Mononuclear cell (primary cell): ENCODE data around the gene MPV17L. TPM values are rescaled to one million over a fixed set of nuclear protein-coding genes. Genes with fewer than 3 reads are reported as not detected.
"Not testable (repeated sequence)": the region's sequence is repeated elsewhere in the genome, so short reads cannot be mapped to it uniquely, and the experiment has no call there.

Experiments used
- H3K27me3 ChIP-seq: 2 replicates; pipeline ENCODE4 v1.6.0; 2011; ENCODE audit warnings: low read length, control low read depth; ENCODE audit not compliant: insufficient read depth
- H3K4me1 ChIP-seq: 2 replicates; pipeline ENCODE4 v1.5.1; 2011; ENCODE audit warnings: mild to moderate bottlenecking, low read length, control low read depth; ENCODE audit not compliant: insufficient read depth
- H3K4me3 ChIP-seq: 2 replicates; pipeline ENCODE4 v1.5.1; 2011; ENCODE audit warnings: mild to moderate bottlenecking, low read length, moderate library complexity
- H3K9me3 ChIP-seq: 2 replicates; pipeline ENCODE4 v1.5.1; 2011; ENCODE audit warnings: low read depth, mild to moderate bottlenecking, control low read depth, low read length
- total RNA-seq: library from RNA; depleted of rRNA; stranded (reverse); fragments of >200 nt; gene quantifications from one replicate; pipeline ENCODE4 v1.2.3, GENCODE V29; 2012

The MPV17L gene
- under 0.01 TPM for total RNA-seq

DNA sequence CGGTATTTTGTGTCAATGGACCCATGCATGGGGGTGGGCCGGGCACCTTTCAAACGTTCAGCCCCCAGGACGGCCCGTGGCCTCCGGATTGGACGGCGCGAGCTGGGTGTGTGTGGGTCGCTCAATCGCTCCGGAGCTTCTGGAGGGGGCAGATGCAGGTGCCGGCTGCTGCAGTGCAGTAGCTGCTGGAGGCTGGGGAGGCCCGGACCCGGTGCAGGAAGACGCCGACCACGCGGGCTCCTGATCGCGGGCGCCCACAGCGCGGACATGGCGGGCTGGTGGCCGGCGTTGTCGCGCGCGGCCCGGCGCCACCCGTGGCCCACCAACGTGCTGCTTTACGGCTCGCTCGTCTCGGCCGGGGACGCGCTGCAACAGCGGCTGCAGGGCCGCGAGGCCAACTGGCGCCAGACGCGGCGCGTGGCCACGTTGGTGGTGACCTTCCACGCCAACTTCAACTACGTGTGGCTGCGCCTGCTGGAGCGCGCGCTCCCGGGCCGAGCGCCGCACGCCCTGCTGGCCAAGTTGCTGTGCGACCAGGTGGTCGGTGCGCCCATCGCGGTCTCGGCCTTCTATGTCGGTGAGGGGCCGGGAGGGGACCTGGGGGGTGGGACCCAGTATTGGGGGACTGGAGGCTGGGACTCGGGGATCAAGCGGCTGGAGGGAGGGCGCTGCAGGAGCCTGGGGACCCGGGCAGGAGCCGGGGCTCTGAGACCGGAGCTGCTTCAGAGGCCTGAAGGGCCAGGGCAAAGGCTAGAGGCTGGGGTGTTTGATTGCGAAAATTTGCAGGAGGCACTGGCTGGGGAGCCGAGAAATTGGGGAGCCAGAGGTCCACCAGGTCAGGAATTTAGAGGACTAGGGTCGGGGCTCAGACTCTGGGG lies at the start of gene MPV17L:
Gene MPV17L (plus strand): TSS at position 124 of the 878 bp plus-strand sequence. CDS start 144 bp downstream, at position 268.
- H3K4me3 ChIP-seq, H3K27me3 ChIP-seq, H3K4me1 ChIP-seq, H3K9me3 ChIP-seq: not testable (repeated sequence)

DNA sequence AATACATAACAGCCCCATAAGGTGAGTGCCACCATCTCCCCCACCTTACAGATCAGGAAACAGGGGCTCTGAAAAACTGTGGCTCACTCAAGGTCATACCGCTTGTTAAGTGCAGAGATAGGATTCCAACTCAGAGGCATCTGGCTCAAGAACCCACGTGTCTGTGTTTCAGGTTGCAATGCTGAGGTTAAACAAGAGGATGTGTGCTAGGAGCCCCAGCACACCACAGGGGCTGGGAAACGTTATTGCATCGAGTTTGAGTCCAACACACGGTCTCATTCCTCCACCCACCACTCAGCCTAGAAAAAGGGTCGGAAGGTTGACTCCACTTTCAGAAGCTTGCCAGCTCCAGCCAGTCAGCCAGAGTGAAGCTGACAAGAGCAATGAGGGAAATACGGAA lies 46.8 kb upstream of the MPV17L start:
- H3K9me3 ChIP-seq, H3K4me3 ChIP-seq, H3K4me1 ChIP-seq, H3K27me3 ChIP-seq: not testable (repeated sequence)

DNA sequence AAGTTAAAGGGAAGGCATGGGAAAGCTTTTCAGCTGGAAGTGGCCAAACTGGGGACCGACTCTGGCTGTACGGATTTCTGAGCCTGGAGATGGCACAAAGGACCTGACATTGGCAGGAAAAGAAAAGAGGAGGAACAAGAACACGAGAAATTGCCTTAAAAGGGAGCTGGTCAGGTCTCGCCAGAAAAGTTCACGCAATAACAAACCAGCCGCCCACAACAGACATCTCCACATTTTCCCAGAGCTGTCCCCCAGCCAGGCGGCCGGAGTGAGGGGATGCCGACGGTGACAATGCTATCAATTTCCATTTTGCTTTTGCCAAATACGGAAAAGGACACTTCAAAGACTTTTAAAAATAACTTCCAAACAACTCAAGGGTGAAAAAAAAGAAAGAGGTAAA lies 44.3 kb upstream of the MPV17L start:
- not testable (repeated sequence) for H3K4me1 ChIP-seq, H3K4me3 ChIP-seq, H3K27me3 ChIP-seq, H3K9me3 ChIP-seq

DNA sequence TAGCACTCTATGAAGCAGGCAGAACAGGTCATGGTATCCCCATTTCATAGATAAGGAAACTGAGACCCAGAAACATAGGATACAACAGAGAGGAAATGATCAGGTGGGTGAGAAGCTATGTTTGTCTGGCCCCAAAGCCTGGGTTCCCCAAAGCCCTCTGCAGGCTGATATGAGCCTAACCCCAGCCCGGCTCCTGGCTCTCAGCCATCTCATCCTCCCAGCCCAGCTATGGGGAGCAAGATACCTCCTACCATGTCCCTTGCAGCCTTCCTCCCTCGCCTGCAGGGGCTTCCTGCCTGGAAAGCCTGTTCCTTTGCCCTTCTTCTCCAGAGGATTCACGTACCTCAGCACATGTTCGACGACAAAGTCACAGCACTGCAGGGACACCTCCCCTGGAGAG lies 43.8 kb upstream of the MPV17L start:
- H3K27me3 ChIP-seq, H3K9me3 ChIP-seq, H3K4me1 ChIP-seq, H3K4me3 ChIP-seq: not testable (repeated sequence)

DNA sequence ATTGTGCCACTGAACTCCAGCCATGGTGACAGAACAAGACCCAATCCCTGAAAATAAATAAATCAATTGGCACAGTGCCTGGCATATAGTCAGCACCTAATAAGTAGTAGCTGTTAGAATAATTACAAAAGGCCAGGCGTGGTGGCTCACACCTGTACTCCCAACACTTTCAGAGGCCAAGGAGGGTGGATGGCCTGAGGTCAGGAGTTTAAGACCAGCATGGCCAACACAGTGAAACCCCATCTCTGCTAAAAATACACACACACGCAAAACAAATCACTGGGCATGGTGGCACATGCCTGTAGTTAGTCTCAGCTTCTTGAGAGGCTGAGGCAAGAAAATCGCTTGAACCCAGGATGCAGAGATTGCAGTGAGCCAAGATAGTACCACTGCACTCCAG lies 42.7 kb upstream of the MPV17L start:
- not testable (repeated sequence) for H3K4me3 ChIP-seq, H3K9me3 ChIP-seq, H3K4me1 ChIP-seq, H3K27me3 ChIP-seq

DNA sequence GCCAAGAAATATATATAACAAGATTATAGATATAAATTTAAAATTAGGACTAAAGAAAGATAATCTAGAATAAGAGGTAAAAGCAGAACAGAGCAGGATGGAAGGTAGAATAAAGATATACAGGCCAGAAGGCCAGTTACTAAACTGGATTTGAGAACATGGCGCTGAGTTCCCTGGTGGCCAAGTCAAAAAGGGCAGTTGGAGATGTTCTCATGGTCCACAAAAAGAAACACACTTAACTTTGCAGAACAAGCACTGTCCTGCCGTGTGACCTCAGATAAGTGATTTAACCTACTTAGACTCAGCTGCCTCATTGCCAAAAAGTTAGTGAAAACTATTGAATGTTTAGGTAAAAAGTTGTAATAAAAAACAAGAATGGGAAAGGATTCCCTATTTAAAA lies 40.7 kb upstream of the MPV17L start:
- H3K4me3 ChIP-seq, H3K9me3 ChIP-seq, H3K4me1 ChIP-seq, H3K27me3 ChIP-seq: not testable (repeated sequence)

DNA sequence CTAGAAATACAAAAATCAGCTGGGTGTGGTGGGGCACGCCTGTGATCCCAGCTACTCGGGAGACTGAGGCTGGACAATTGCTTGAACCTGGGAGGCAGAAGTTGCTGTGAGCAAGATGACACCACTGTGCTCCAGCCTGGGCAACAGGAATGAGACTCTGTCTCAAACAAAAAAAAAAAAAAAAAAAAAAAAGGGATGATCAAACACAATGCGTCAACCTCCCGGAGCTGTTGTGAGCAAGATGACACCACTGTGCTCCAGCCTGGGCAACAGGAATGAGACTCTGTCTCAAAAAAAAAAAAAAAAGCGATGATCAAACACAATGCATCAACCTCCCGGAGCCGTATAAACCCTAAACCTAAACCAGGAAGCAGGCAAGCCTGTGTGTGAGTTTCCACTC lies 38.1 kb upstream of the MPV17L start:
- not testable (repeated sequence) for H3K4me1 ChIP-seq

DNA sequence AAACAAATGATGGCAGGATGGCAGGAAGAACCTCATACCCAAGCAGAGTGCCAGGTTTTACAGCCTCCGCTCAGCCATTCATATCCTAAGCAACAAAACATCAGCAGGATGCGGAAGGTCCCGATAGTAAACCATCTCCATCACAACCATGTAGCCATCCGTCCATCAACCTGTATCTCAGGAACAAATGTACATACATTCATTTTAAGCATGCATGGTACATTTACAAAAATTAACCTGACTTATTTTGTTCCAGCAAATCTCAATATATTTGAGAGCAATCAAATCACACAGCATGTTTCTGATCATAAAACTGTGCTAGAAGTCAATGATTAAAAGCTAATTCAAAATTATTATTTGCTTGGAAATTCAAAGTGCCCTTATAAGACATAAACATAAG lies 17.4 kb upstream of the MPV17L start, which contains the start of gene NPIPA5:
Gene NPIPA5 (minus strand): TSS at position 101 of the 400 bp plus-strand sequence. CDS start 0 bp downstream, at position 101.
- H3K4me1 ChIP-seq, H3K27me3 ChIP-seq: not testable (repeated sequence)

More for the DNA sequence above, 38.1 kb upstream of the MPV17L start:
- H3K4me3 ChIP-seq, H3K27me3 ChIP-seq, H3K9me3 ChIP-seq: not testable (repeated sequence)

DNA sequence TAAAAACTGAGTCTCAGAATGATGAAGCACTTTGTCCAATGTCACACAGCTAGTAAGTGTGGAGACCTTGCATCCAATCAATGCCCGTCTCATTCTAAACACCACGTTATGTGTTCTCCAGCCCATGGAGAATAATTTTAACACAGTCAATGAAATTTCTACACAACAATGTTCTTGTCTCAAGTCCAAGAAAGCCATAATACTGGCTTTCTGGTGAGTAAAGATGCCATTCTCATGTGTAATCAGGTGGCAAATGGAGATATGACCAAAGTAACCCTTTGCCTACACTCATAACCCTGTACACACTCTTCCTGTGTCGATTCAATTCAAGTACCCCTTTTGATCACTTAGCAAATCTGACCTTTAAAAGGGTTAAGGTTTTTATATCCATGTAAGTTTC lies 12.7 kb upstream of the MPV17L start:
- not testable (repeated sequence) for H3K4me3 ChIP-seq, H3K9me3 ChIP-seq, H3K27me3 ChIP-seq, H3K4me1 ChIP-seq

More for the DNA sequence above, 17.4 kb upstream of the MPV17L start, which contains the start of gene NPIPA5:
- not testable (repeated sequence) for H3K9me3 ChIP-seq, H3K4me3 ChIP-seq

DNA sequence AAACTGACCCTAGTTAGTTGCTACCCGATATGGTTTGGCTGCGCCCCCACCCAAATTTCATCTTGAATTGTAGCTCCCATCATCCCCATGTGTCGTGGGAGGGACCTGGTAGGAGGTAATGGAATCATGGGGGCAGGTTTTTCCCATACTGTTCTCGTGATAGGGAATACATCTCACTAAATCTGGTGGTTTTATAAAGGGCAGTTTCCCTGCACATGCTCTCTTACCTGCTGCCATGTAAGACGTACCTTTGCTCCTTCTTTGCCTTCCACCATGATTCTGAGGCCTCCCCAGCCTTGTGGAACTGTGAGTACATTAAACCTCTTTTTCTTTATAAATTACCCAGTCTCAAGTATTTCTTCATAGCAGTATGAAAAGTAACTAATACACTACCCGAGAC lies 7.5 kb upstream of the MPV17L start:
- H3K27me3 ChIP-seq, H3K4me1 ChIP-seq, H3K9me3 ChIP-seq, H3K4me3 ChIP-seq: not testable (repeated sequence)

DNA sequence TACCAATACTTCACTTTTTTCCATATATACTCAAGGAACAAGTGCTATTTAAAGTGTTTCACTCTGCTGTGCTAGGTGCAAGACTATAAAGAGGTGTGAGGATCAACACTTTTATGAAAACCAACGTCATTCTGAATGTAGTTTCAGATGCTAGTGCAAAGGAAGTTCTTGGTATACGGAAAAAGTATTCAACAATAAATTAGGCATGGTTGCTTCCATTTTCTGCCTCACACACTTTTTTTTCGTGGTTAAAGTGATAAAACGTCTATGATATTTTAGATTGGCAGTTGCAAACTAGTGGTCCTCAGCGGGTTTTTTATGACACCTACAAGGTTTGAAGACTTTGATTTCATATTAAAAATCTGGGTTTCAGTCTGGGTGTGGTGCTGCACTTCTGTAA lies 5.6 kb upstream of the MPV17L start:
- not testable (repeated sequence) for H3K27me3 ChIP-seq, H3K4me3 ChIP-seq, H3K4me1 ChIP-seq, H3K9me3 ChIP-seq

DNA sequence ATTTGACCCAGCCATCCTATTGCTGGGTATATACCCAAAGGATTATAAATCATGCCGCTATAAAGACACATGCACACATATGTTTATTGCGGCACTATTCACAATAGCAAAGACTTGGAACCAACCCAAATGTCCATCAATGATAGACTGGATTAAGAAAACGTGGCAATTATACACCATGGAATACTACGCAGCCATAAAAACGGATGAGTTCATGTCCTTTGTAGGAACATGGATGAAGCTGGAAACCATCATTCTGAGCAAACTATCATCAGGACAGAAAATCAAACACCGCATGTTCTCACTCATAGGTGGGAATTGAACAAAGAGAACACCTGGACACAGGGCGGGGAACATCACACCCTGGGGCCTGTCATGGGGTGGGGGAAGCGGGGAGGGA lies 2.5 kb upstream of the MPV17L start:
- H3K27me3 ChIP-seq, H3K4me1 ChIP-seq, H3K9me3 ChIP-seq, H3K4me3 ChIP-seq: not testable (repeated sequence)

DNA sequence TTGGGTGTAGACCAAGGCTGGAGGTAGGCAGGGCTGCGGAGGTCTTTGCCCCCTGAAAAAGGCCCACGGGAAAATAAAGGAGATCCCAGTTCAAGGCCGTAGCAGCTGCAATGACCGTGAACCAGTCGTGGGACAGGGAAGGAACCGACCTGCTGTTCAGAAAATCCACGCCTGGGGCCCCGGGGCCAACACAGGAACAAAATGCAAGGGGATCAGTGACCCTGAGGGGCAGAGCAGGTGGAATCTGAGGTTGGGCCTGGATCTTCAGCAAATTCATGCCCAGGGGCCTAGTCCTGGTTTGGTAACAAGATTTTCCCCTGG lies 915 bp downstream of the MPV17L start:
- H3K4me1 ChIP-seq, H3K4me3 ChIP-seq, H3K9me3 ChIP-seq, H3K27me3 ChIP-seq: not testable (repeated sequence)

DNA sequence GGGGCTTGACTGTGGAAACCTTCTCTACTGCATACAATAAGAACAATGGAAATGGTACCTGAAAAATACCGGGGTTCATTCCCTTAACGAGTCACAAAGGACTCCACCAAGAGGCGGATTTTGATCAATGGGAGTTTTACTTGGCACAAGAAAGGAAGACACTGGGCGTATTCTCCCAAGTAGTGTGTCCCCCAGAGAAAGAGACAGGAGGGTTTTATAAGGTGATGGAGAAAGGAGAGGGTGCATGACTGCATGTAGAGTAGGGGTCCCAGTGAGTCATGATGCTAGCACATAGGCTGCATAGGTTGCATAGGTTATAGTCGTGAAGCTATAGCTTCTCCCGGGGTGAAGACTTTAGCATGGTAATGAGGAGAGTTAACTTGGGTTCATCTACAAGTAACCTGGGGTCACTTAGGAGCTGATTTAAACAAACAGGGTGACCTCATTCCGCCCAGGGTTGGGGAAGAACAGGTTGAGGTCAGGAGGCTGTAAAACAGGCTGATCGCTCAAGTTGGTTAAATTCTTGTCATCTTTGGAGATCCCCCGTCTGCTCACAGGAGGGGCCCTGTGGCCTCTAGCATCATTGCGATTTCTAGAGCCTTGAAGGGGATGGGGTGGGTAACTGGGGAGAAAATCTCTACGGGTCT lies 1.5 kb downstream of the MPV17L start:
- H3K4me1 ChIP-seq, result no peaks in the 10 kb centered on the region
- H3K27me3 ChIP-seq, result no peaks in the 10 kb centered on the region
- no peak overlapping the region for H3K4me3 ChIP-seq
- no peaks in the 10 kb centered on the region for H3K9me3 ChIP-seq

DNA sequence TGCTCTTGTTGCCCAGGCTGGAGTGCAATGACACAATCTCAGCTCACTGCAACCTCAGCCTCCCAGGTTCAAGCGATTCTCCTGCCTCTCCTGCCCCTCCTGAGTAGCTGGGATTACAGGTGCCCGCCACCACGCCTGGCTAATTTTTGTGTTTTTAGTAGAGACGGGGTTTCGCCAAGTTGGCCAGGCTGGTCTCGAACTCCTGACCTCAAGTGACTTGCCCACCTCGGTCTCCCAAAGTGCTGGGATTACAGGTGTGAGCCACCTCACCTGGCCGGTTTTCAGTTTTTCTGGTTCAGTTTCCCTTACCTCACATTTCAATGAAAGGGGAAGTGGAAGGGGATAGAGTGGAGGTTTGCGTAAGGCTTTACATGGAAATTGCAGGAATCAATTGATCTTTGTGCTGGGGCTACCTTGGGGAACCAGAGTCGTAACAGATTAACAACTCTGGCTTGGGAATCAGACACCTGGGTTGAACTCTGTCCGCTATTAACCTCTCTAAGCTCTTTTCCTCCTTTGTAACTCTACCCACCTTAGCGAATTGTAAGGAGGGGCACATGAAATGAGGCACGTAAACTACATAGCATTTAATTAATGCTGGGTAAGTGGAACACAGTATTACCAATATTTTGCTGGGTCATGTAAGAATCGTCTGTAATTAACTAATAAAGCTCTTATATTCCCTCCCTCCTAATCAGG lies 3.2 kb downstream of the MPV17L start:
- Histone ChIP-seq H3K4me1 (peaks cover 15% of the 10 kb centered on the region), H3K9me3 (no peaks in the 10 kb centered on the region), H3K27me3 (no peaks in the 10 kb centered on the region), H3K4me3 (no peak overlapping the region)
